Camera-type eye (tissue), 1 donor: Measurements from ENCODE around the gene PSMB2. TPM values are rescaled to one million over a fixed set of nuclear protein-coding genes. Genes with fewer than 3 reads are reported as not detected.

Experiments
- total RNA-seq: library from RNA; depleted of rRNA; stranded (reverse); fragments of >200 nt; gene quantifications from one replicate; pipeline ENCODE4 v1.2.3, GENCODE V29; 2014

The PSMB2 gene
- 28.3 TPM for total RNA-seq

DNA sequence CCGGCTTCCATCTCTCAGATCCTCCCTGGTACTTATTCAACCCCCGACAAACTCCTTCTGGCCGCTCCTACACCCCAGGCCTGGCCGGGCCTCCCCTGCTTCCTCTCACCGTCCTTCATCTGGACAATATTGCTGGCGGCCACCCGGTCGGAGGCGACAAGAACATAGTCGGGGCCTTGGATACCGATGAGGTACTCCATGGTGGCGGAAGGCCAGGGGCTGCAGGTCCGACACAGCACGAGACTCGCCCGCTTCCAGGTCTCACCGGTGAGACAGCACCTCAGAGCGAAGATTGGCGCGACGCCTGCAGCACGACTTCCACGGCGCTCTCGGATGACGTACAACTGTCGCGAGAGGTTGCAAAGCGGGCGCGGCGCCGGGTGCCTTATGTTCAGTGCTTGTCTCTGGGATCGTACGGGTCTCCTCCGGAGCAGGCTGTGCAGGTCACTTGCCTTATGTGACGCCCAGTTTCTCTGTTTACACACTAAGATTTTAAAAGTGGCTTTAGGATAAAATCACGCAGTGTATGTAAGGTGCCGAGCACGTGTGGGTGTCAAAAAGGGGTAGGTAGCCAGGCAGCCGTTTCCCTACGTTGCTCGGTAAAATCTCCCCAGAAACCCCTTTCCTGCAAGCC lies at the start of gene PSMB2:
Gene PSMB2, minus strand, starts transcription at position 294 of the 634 bp plus-strand sequence. Its CDS starts 94 bp downstream, at position 200.

DNA sequence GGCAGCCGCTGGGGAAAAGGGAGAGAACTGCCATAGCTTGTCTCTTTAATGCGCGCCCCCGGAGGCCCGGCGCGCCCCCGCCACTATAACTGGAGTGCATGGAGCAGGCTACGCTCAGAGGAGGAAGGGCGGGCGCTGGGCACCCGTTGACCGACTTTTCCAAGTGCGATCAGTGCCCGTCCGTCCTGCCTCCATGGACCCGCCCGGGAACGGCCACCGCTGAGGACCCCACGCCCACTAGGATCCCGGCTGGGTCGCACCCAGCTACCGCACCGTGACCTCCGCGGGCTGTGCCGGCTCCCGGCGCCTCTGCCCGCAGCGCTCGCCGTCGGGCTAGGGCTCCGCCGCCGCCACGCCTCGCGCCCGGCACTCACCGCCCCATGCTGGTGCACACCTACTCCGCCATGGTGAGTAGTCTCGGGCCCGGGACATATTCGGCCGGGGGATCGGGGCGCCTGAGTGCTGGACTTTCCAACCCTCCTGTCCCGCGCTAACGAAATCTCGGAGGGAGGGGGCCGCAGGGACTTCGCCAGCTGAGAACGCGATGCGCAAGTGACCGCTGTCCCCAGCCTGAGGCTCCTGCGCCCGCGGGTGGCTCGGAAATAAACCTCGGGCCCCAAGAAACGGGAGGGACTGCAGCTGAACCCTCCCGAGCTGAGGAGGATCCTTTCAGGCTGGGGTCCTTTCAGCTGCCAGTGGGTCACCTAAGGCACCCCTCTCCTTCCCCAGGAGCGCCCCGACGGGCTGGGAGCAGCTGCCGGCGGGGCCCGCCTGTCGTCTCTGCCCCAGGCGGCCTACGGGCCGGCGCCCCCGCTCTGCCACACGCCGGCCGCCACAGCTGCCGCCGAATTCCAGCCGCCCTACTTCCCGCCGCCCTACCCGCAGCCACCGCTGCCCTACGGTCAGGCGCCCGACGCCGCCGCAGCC lies 67.9 kb downstream of the PSMB2 start, which contains the start of gene TFAP2E:
Gene TFAP2E, plus strand, starts transcription at position 117 of the 927 bp plus-strand sequence. Its CDS starts 264 bp downstream, at position 381.

DNA sequence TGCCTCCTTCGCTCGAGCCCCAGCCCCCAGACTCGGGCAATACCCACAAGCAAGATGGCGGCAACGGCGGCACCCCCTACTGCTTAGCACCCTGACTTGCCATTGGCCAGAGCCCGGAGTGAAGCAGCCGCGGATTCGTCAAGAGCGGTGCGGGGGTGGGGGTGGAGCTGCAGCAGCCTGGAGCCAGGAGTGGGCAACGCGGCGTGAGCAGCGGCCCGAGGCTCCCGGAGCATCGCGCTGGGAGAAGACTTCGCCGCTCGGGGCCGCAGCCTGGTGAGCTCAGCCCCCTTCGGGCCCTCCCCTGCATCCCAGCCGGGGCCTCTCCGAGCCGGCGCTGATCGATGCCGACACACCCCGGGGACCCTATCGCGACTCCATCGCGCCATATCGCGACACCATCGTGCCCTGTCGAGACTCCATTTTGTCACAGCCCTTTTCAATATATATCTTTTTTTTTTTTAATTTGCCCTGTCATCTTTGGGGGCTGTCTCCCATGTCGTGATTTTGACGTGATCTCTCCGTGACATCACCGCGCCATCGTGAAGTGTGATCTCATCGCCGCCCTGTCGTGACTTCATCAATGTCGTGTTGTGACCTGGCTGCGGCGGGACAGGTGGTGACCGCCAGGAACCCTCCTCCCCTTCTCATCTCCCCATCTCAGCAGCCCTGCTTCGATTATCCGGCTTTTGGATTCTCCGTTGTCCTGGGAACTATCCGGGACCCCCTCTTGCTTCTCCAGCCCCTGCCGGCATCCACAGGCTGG lies 83.5 kb downstream of the PSMB2 start, which contains the start of gene NCDN:
Gene NCDN, plus strand, starts transcription at position 189 of the 763 bp plus-strand sequence. Its CDS starts 392 bp downstream, at position 581.

DNA sequence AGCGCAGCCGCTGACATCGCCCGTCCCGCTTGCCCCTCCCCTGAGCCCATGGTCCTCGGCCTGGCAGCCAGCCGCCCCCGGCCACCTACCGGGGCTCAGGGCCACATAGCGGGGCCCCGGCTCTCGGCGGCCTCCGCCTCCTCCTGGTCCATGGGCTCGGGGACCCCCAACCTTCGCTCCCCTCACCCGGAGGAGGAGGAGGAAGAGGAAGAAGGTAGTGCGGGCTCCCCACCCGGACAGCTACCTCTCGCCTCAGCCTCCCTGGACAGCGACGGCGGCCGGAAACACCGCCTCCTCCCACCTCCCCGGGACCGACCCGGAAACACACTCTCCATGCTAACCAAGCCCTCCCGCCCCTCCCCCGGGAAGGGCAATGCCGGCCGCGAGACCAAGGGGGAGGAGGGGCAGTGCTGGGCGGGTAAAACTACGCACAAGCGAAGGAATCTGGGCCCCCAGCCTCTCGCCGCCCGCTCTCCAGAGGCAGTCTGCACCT lies 84.2 kb downstream of the PSMB2 start, which contains the start of gene KIAA0319L:
Gene KIAA0319L, minus strand, starts transcription at position 286 of the 493 bp plus-strand sequence. CDS start 2,912 bp downstream, outside the sequence.

Other genes starting within 250 kb of the PSMB2 start
- 120 TPM for gene KIAA0319L, start 84.1 kb downstream of the PSMB2 start, total RNA-seq
- gene NCDN, start 83.7 kb downstream of the PSMB2 start, total RNA-seq: 40.8 TPM
- 5.5 TPM for gene TFAP2E, start 68.2 kb downstream of the PSMB2 start, total RNA-seq
- gene C1orf216, start 77.4 kb upstream of the PSMB2 start, total RNA-seq: 21.8 TPM
- 8.5 TPM for gene CLSPN, start 128.5 kb upstream of the PSMB2 start, total RNA-seq
- gene AGO4, start 166.5 kb upstream of the PSMB2 start, total RNA-seq: 45.1 TPM
- gene AGO1, start 241.7 kb upstream of the PSMB2 start, total RNA-seq: 34.0 TPM